ENCODE results near the gene RNF223.
"Not testable (repeated sequence)": the region's sequence is repeated elsewhere in the genome, so short reads cannot be mapped to it uniquely, and the experiment has no call there.

The RNF223 gene

GRCh38 chr1:1031659-1032235 is 42.4 kb downstream of the RNF223 start:
- TF ChIP-seq CTCF (IDR thresholded peaks at IDR 0.05; ENCODE audit: borderline replicate concordance, control extremely low read depth, extremely low read depth, insufficient read depth, missing control alignments) = no peak
- no peak for DNase-seq (ENCODE audit: low spot score)
- in situ Hi-C loops (cut with MboI; ENCODE audit: low sequenced_read_pairs, unreplicated experiment) = no loop called here

GRCh38 chr1:1030867-1031658 is 43.0 kb downstream of the RNF223 start:
- in situ Hi-C loops (cut with MboI; ENCODE audit: low sequenced_read_pairs, unreplicated experiment) = not testable (repeated sequence)
- DNase-seq (ENCODE audit: low spot score) = peak; percentile 59

GRCh38 chr1:1027791-1028190 is 46.3 kb downstream of the RNF223 start:
- no peak for TF ChIP-seq CTCF (IDR thresholded peaks at IDR 0.05; ENCODE audit: borderline replicate concordance, control extremely low read depth, extremely low read depth, insufficient read depth, missing control alignments)
- no peak for DNase-seq (ENCODE audit: low spot score)
- in situ Hi-C loops (cut with MboI; ENCODE audit: low sequenced_read_pairs, unreplicated experiment) = no loop called here

GRCh38 chr1:1026599-1027413 is 47.3 kb downstream of the RNF223 start:
- in situ Hi-C loops (cut with MboI; ENCODE audit: low sequenced_read_pairs, unreplicated experiment) = no loop called here
- no peak for DNase-seq (ENCODE audit: low spot score)
- no peak for TF ChIP-seq CTCF (IDR thresholded peaks at IDR 0.05; ENCODE audit: borderline replicate concordance, control extremely low read depth, extremely low read depth, insufficient read depth, missing control alignments)

GRCh38 chr1:1025730-1026129 is 48.4 kb downstream of the RNF223 start:
- no peak for DNase-seq (ENCODE audit: low spot score)
- TF ChIP-seq CTCF (IDR thresholded peaks at IDR 0.05; ENCODE audit: borderline replicate concordance, control extremely low read depth, extremely low read depth, insufficient read depth, missing control alignments) = no peak
- in situ Hi-C loops (cut with MboI; ENCODE audit: low sequenced_read_pairs, unreplicated experiment) = no loop called here

GRCh38 chr1:1024771-1025699 is 49.1 kb downstream of the RNF223 start:
- no peak for TF ChIP-seq CTCF (IDR thresholded peaks at IDR 0.05; ENCODE audit: borderline replicate concordance, control extremely low read depth, extremely low read depth, insufficient read depth, missing control alignments)
- in situ Hi-C loops (cut with MboI; ENCODE audit: low sequenced_read_pairs, unreplicated experiment) = no loop called here
- no peak for DNase-seq (ENCODE audit: low spot score)
